ENCODE measurements around the gene SFXN5. TPM values are rescaled to one million over a fixed set of nuclear protein-coding genes. Genes with fewer than 3 reads are reported as not detected.

Gene SFXN5
- total RNA-seq, 1 donor from 2014 or later, result 7.6 TPM

DNA sequence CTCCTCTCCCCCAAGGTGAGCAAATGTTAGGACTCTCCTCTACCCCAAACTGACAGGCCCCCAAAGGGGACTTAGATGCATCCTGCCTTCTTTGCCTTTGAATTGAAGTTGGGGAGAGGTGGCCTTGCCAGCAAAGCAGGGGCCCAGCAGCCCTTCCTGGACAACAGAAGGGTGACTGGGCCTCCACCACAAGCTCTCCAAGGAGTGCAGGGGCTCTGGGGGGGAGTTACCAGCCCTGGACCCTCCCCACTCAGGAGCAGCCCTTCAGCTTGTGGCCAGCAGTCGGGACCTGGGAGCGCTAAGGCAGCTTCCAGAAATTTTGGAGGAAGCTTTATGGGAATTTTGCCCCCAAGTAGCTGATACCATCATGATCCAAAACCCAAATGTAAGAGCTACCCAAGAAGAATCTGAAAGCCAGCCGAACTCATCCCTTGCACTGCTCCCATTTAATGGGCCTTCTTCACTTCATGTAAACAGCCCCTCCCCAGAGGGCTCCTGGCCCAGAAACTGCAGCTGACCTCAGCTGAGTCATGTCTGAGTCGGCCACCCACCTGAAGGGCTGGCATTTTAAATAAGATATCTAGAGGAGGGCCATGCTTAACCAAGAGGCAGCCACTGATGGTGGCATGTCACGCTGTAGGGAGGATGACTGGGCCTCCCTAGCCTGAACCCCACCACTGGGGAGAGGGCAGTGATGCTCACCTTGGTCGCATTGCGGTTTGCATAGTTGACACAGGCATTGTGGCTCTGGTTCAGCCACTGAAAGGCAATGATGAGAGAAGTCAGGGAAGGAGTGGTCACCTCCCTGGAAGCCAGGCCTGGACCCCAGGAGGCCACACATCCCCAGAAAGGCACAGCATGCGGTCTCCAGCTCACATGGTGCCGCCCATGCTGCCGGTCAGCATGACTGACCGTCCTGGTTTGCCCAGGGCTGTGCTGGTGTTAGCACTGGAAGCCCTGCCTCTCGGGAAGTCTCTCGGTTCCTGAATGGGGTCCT lies 71.5 kb downstream of the SFXN5 start:
- H3K4me3 ChIP-seq (ENCODE audit: low read depth, low read length), result no peak overlapping the region
- no peaks in the 10 kb centered on the region for H3K27me3 ChIP-seq (ENCODE audit: control insufficient read depth, insufficient read depth, low read length)
- no peaks in the 10 kb centered on the region for H3K36me3 ChIP-seq (ENCODE audit: control insufficient read depth, insufficient read depth, low read length)
- peak; percentile 31 for DNase-seq (ENCODE audit: low read depth)
- TF ChIP-seq, protein P1, sequence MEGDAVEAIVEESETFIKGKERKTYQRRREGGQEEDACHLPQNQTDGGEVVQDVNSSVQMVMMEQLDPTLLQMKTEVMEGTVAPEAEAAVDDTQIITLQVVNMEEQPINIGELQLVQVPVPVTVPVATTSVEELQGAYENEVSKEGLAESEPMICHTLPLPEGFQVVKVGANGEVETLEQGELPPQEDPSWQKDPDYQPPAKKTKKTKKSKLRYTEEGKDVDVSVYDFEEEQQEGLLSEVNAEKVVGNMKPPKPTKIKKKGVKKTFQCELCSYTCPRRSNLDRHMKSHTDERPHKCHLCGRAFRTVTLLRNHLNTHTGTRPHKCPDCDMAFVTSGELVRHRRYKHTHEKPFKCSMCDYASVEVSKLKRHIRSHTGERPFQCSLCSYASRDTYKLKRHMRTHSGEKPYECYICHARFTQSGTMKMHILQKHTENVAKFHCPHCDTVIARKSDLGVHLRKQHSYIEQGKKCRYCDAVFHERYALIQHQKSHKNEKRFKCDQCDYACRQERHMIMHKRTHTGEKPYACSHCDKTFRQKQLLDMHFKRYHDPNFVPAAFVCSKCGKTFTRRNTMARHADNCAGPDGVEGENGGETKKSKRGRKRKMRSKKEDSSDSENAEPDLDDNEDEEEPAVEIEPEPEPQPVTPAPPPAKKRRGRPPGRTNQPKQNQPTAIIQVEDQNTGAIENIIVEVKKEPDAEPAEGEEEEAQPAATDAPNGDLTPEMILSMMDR (IDR thresholded peaks at IDR 0.05; ENCODE audit: insufficient read depth, low read length, poor library complexity, severe bottlenecking), result no peak

DNA sequence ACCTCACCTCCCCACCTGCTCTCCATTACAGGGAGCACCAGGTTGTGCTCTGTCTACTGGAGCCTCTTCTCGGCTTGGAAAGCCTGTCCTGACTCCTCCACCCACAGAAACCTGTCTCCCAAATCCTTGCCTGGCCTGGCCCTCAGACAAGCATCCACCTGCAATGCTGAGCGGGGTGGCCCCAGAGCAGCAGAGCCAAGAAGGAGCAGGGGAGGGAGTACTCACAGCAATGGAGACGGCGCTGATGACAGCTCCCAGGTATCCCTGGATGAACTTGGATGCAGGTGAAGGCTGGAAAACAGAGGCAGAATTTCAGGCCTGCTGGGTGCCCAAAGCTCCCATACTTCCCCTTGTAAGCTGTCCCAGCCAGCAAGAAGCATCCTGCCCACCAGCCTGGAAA lies 72.8 kb downstream of the SFXN5 start:
- H3K27me3 ChIP-seq (ENCODE audit: control insufficient read depth, insufficient read depth, low read length), result no peaks in the 10 kb centered on the region
- H3K36me3 ChIP-seq (ENCODE audit: control insufficient read depth, insufficient read depth, low read length), result no peaks in the 10 kb centered on the region
- TF ChIP-seq, protein P1 (IDR thresholded peaks at IDR 0.05; ENCODE audit: insufficient read depth, low read length, poor library complexity, severe bottlenecking), result no peak
- H3K4me3 ChIP-seq (ENCODE audit: low read depth, low read length), result no peak overlapping the region
- no peak for DNase-seq (ENCODE audit: low read depth)

- Histone ChIP-seq H3K27me3 (ENCODE audit: control insufficient read depth, insufficient read depth, low read length) (no peaks in the 10 kb centered on the region), H3K4me3 (ENCODE audit: low read depth, low read length) (no peak overlapping the region), H3K36me3 (ENCODE audit: control insufficient read depth, insufficient read depth, low read length) (no peaks in the 10 kb centered on the region)
- TF ChIP-seq, protein P1 (IDR thresholded peaks at IDR 0.05; ENCODE audit: insufficient read depth, low read length, poor library complexity, severe bottlenecking), result no peak
- DNase-seq (ENCODE audit: low read depth), result no peak
Observed at GRCh38 chr2:72998234-72998651, 73.3 kb downstream of the SFXN5 start.

DNA sequence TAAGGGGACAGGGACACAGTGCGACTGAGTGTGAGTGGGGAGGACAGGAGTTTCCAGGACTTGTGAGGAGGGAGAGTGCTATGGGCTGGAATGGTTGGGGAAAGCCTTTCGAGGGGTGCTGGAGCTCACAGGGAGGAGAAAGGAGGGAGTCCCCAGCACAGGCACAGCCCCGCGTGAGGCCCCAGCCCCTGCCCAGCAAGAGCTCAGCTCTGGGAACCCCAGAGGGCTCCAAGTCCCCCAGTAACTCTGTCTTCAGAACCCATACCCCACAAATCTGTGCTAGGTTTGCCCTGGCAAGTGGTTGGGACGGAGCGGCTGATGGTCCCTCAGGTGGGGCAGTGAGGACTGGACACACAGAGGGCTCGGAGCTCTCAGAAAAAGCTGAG lies 75.4 kb downstream of the SFXN5 start:
- H3K4me3 ChIP-seq (ENCODE audit: low read depth, low read length), result no peak overlapping the region
- no peak for DNase-seq (ENCODE audit: low read depth)
- TF ChIP-seq, protein P1 (IDR thresholded peaks at IDR 0.05; ENCODE audit: insufficient read depth, low read length, poor library complexity, severe bottlenecking), result no peak
- no peaks in the 10 kb centered on the region for H3K36me3 ChIP-seq (ENCODE audit: control insufficient read depth, insufficient read depth, low read length)
- H3K27me3 ChIP-seq (ENCODE audit: control insufficient read depth, insufficient read depth, low read length), result no peaks in the 10 kb centered on the region

GRCh38 chr2:72995430-72996116 lies 75.9 kb downstream of the SFXN5 start:
- TF ChIP-seq, protein P1 (IDR thresholded peaks at IDR 0.05; ENCODE audit: insufficient read depth, low read length, poor library complexity, severe bottlenecking), result no peak

More at GRCh38 chr2:72995430-72996116, 75.9 kb downstream of the SFXN5 start:
- no peak for DNase-seq (ENCODE audit: low read depth)
- no peaks in the 10 kb centered on the region for H3K36me3 ChIP-seq (ENCODE audit: control insufficient read depth, insufficient read depth, low read length)
- no peak overlapping the region for H3K4me3 ChIP-seq (ENCODE audit: low read depth, low read length)
- H3K27me3 ChIP-seq (ENCODE audit: control insufficient read depth, insufficient read depth, low read length), result no peaks in the 10 kb centered on the region
